CD14-positive monocyte (primary cell): ENCODE results near the gene FBXO10. TPM values are rescaled to one million over a fixed set of nuclear protein-coding genes. Genes with fewer than 3 reads are reported as not detected.
A peak's percentile ranks its signal among the peaks of the same experiment; 100 is the strongest.

Experiments used
- DNase-seq, 3 donors: peaks; one replicate each; pipeline ENCODE4 v3.0.0-alpha.2; 2011 to 2022
- H2AFZ ChIP-seq: 2 replicates; pipeline ENCODE4 v1.6.0; 2012; ENCODE audit warnings: mild to moderate bottlenecking, low read depth, low read length, inconsistent platforms; ENCODE audit not compliant: insufficient read depth, poor library complexity, severe bottlenecking
- H3K27ac ChIP-seq, 2 donors: 1 replicate in 1 of 2; 2 replicates in 1 of 2; pipeline ENCODE4 v1.5.1; 2012 to 2013; ENCODE audit warnings: low read length in 2 of 2, control low read depth in 1 of 2, inconsistent platforms in 1 of 2, low read depth in 1 of 2, mild to moderate bottlenecking in 1 of 2
- H3K27me3 ChIP-seq, 2 donors: one replicate each; pipeline versions ENCODE4 v1.6.0 to v1.6.1; 2011 to 2013; ENCODE audit warnings: low read length in 2 of 2; ENCODE audit not compliant: control insufficient read depth in 2 of 2, insufficient read depth in 2 of 2
- H3K36me3 ChIP-seq, 2 donors: replicated peaks in 1 of 2; 1 replicate in 1 of 2; 2 replicates in 1 of 2; pipeline versions ENCODE4 v1.5.1 to v1.6.1; 2012 to 2013; ENCODE audit warnings: low read length in 2 of 2, control low read depth in 1 of 2, inconsistent platforms in 1 of 2, mild to moderate bottlenecking in 1 of 2; ENCODE audit not compliant: insufficient read depth in 2 of 2, control insufficient read depth in 1 of 2
- H3K4me1 ChIP-seq, 2 donors: 1 replicate in 1 of 2; 2 replicates in 1 of 2; pipeline versions ENCODE4 v1.5.1 to v1.6.1; 2012 to 2013; ENCODE audit warnings: low read length in 2 of 2, control low read depth in 1 of 2, inconsistent platforms in 1 of 2, mild to moderate bottlenecking in 1 of 2, moderate library complexity in 1 of 2; ENCODE audit not compliant: insufficient read depth in 2 of 2, control insufficient read depth in 1 of 2
- H3K4me2 ChIP-seq: replicated peaks from 2 replicates; pipeline ENCODE3; 2012; ENCODE audit warnings: low read length, moderate library complexity, mild to moderate bottlenecking; ENCODE audit not compliant: poor library complexity, severe bottlenecking; ENCODE audit errors: extremely low read depth
- H3K4me3 ChIP-seq, 3 experiments: fragments of 200-600 bp in 1 of 3; sonication (generic) in 1 of 3; replicated peaks in 1 of 3; 1 replicate in 2 of 3; 2 replicates in 1 of 3; pipeline ENCODE4 v1.5.1; 2011 to 2013; ENCODE audit warnings: low read length in 3 of 3, mild to moderate bottlenecking in 3 of 3, control low read depth in 2 of 3, low read depth in 2 of 3, inconsistent platforms in 1 of 3, moderate library complexity in 1 of 3
- H3K79me2 ChIP-seq: 2 replicates; pipeline ENCODE4 v1.6.0; 2012; ENCODE audit warnings: mild to moderate bottlenecking, control low read depth, inconsistent platforms, low read length, moderate library complexity; ENCODE audit not compliant: insufficient read depth
- H3K9ac ChIP-seq: 2 replicates; pipeline ENCODE4 v1.6.0; 2017; ENCODE audit warnings: low read length, mild to moderate bottlenecking; ENCODE audit not compliant: insufficient read depth, poor library complexity, severe bottlenecking
- H3K9me3 ChIP-seq, 2 donors: replicated peaks in 1 of 2; 1 replicate in 1 of 2; 2 replicates in 1 of 2; pipeline versions ENCODE4 v1.5.1 to v1.6.1; 2012 to 2013; ENCODE audit warnings: low read length in 2 of 2, control low read depth in 1 of 2; ENCODE audit not compliant: control insufficient read depth in 1 of 2, insufficient read depth in 1 of 2
- H4K20me1 ChIP-seq: 2 replicates; pipeline ENCODE4 v1.6.0; 2012; ENCODE audit warnings: mild to moderate bottlenecking, low read length, control low read depth, moderate library complexity; ENCODE audit not compliant: insufficient read depth
- H3K27ac Mint-ChIP-seq, 7 donors: one replicate each; pipeline ENCODE4 v1.8.0; 2020; ENCODE audit warnings: mild to moderate bottlenecking in 7 of 7, mixed read lengths in 7 of 7, moderate library complexity in 6 of 7, inconsistent platforms in 2 of 7
- H3K27me3 Mint-ChIP-seq, 3 donors: one replicate each; pipeline ENCODE4 v1.8.0; 2021 to 2022; ENCODE audit warnings: low read depth in 3 of 3, mild to moderate bottlenecking in 3 of 3, mixed read lengths in 3 of 3, moderate library complexity in 3 of 3, inconsistent platforms in 1 of 3
- H3K36me3 Mint-ChIP-seq, 2 donors: one replicate each; pipeline ENCODE4 v1.8.0; 2020; ENCODE audit warnings: mixed read lengths in 2 of 2, inconsistent platforms in 1 of 2, mild to moderate bottlenecking in 1 of 2
- H3K4me1 Mint-ChIP-seq: one replicate; pipeline ENCODE4 v1.8.0; 2020; ENCODE audit warnings: mild to moderate bottlenecking, mixed read lengths
- H3K4me3 Mint-ChIP-seq, 2 donors: one replicate each; pipeline ENCODE4 v1.8.0; 2020; ENCODE audit warnings: mild to moderate bottlenecking in 2 of 2, mixed read lengths in 2 of 2, moderate library complexity in 1 of 2
- H3K9me3 Mint-ChIP-seq, 7 donors: one replicate each; pipeline ENCODE4 v1.8.0; 2020 to 2022; ENCODE audit warnings: mixed read lengths in 7 of 7, mild to moderate bottlenecking in 6 of 7, moderate library complexity in 6 of 7, inconsistent platforms in 2 of 7
- WGBS: methylation state at CpG from one replicate; pipeline ENCODE4 v1.1.5; 2013; ENCODE audit warnings: missing lambda C conversion rate; ENCODE audit not compliant: insufficient coverage; 5-methylcytosine and 5-hydroxymethylcytosine counted together
- intact Hi-C, 2 donors: fragments of 100-400 bp; cut with micrococcal nuclease; formaldehyde crosslinking; loops; one replicate each; pipeline versions ENCODE4 v1.15.0 to v1.15.1; 2023
- polyA plus RNA-seq, 3 donors: library from polyadenylated mRNA; depleted of rRNA in 1 of 3; unstranded in 2 of 3; stranded (reverse) in 1 of 3; fragments of 300-500 nt in 2 of 3; fragments of >200 nt in 1 of 3; fragmentation: Illumina TruSeq in 2 of 3; gene quantifications; 1 replicate in 2 of 3; 2 replicates in 1 of 3; pipeline ENCODE4 v1.2.3, GENCODE V29; 2012 to 2021
- TF ChIP-seq, protein P1 (sequence below): fragments of 200-600 bp; IDR thresholded peaks from one replicate; pipeline ENCODE4 v1.8.0; 2022; ENCODE audit warnings: antibody characterized with exemption, mild to moderate bottlenecking

FBXO10 gene
- polyA plus RNA-seq, 3 donors, result 0.08 to 1.5 TPM; not detected in 1

DNA sequence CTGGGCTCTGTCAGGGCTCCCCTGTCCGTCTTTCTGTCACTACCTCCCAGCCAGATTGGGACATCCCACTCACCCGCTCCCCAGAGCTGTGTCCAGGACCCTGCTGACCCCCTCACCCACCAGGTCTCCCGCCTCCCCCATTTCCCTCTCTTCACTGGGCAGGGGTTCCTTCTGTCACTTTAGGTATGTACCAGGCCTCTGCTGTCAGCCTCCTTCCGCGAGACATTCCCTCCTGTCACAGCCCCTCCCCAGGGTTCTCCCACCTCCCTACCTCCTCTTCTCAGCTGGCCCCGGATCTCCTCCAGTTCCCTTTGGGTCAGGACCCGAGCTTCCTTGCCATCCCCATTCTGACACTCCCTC, 89.9 kb downstream of the FBXO10 start:
- 2% methylated on average over 7 of the region's 7 CpGs for WGBS
- H2AFZ ChIP-seq, result peak overlapping the region; percentile 83

DNA sequence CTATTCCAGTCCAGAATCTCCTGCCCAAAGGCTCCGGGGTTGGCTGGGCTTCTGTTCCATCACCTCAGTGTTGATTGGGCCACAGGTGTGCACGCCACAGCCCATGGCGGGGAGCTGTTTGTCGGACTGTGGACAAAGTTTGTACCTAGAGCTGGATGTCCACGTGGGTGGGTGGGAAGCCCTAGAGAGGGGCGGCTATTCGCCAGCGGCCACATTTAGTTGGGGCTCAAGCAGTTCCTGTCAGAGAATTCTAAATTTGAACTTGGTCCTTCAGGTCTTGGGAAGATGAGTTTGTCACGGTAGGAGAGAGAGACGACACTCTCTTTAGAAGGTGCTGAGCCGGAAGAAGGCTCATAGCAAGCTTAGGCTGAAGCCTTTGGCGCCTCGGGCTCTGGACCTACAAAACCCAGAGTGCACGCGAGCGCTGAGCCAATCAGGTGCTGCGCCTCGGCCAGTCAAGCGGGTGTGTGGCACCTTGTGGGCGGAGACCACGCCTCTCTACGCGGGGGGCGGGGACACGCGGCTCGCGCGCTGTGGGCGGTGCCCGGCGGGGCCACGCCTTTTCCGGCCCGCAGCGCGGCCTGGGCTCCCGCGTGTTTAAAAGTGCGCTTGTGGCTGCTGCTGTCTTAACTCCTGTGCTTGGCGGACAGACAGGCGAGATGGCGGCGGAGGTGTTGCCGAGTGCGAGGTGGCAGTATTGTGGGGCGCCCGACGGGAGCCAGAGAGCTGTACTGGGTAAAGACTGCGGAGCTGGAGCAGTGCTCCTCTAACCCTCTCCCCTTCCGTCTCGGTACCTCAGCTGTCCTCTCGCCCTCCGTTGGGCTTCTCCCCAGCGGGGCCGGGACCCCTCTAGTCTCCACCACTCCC, 90.6 kb downstream of the FBXO10 start, which contains the start of gene POLR1E:
Gene POLR1E (plus strand): TSS at position 560 of the 867 bp plus-strand sequence. CDS start 100 bp downstream, at position 660.
- peaks cover 0 to 7% of the 10 kb centered on the region in 2 donors for H3K36me3 ChIP-seq
- 3% methylated on average over 51 of the region's 56 CpGs for WGBS
- H3K27ac Mint-ChIP-seq, result peak within 1 kb of the TSS; percentile 57 to 92 (median 74)
- H4K20me1 ChIP-seq, result no peaks in the 10 kb centered on the region
- peaks cover 13 to 21% of the 10 kb centered on the region in 2 donors for H3K36me3 Mint-ChIP-seq
- H3K9me3 Mint-ChIP-seq, result no peaks in the 10 kb centered on the region
- peak within 1 kb of the TSS; percentile 60 for H3K9ac ChIP-seq
- peaks cover 23% of the 10 kb centered on the region for H3K4me1 Mint-ChIP-seq
- H3K4me1 ChIP-seq, result peaks cover 15 to 24% of the 10 kb centered on the region in 2 donors
- H3K27me3 Mint-ChIP-seq, result peaks cover 4 to 10% (median 5%) of the 10 kb centered on the region in 3 donors
- H2AFZ ChIP-seq, result peak within 1 kb of the TSS; percentile 83
- H3K4me3 ChIP-seq, result peak within 1 kb of the TSS; percentile 66 to 85 (median 75)
- peak; percentile 91 to 94 (median 93) for DNase-seq
- intact Hi-C loops, result loop anchor here (2.0 to 10.0 kb wide), 6 partner anchors 19 to 419 kb away; partner anchors contain the start of genes DCAF10 (in 1 of the 2), GRHPR (in 1 of the 2), SLC25A51 (in 1 of the 2) and ZBTB5 (in 1 of the 2)
- peaks cover 7% of the 10 kb centered on the region for H3K79me2 ChIP-seq
- H3K27ac ChIP-seq, result peak within 1 kb of the TSS in 1 of 2 donors; percentile 56
- TF ChIP-seq, protein P1, sequence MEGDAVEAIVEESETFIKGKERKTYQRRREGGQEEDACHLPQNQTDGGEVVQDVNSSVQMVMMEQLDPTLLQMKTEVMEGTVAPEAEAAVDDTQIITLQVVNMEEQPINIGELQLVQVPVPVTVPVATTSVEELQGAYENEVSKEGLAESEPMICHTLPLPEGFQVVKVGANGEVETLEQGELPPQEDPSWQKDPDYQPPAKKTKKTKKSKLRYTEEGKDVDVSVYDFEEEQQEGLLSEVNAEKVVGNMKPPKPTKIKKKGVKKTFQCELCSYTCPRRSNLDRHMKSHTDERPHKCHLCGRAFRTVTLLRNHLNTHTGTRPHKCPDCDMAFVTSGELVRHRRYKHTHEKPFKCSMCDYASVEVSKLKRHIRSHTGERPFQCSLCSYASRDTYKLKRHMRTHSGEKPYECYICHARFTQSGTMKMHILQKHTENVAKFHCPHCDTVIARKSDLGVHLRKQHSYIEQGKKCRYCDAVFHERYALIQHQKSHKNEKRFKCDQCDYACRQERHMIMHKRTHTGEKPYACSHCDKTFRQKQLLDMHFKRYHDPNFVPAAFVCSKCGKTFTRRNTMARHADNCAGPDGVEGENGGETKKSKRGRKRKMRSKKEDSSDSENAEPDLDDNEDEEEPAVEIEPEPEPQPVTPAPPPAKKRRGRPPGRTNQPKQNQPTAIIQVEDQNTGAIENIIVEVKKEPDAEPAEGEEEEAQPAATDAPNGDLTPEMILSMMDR, result no peak
- H3K4me3 Mint-ChIP-seq, result peak within 1 kb of the TSS; percentile 88 to 93
- peak within 1 kb of the TSS; percentile 88 for H3K4me2 ChIP-seq
- no peaks in the 10 kb centered on the region for H3K9me3 ChIP-seq
- peaks cover 0 to 2% of the 10 kb centered on the region in 2 donors for H3K27me3 ChIP-seq

More for the DNA sequence above, 89.9 kb downstream of the FBXO10 start:
- peaks cover 23% of the 10 kb centered on the region for H3K4me1 Mint-ChIP-seq
- no peak for DNase-seq
- H3K36me3 Mint-ChIP-seq, result peaks cover 18 to 21% of the 10 kb centered on the region in 2 donors
- H3K4me2 ChIP-seq, result peak overlapping the region; percentile 88
- peaks cover 0 to 2% of the 10 kb centered on the region in 2 donors for H3K27me3 ChIP-seq
- intact Hi-C loops, result loop anchor here (10.0 kb wide), 3 partner anchors 319 to 419 kb away; partner anchors contain the start of genes DCAF10 (in 1 of the 2), SLC25A51 (in 1 of the 2) and ZCCHC7 (in 1 of the 2)
- H4K20me1 ChIP-seq, result no peaks in the 10 kb centered on the region
- peaks cover 15 to 24% of the 10 kb centered on the region in 2 donors for H3K4me1 ChIP-seq
- peaks cover 7% of the 10 kb centered on the region for H3K79me2 ChIP-seq
- no peaks in the 10 kb centered on the region for H3K9me3 ChIP-seq
- no peaks in the 10 kb centered on the region for H3K9me3 Mint-ChIP-seq
- TF ChIP-seq, protein P1, result no peak
- peak overlapping the region; percentile 60 for H3K9ac ChIP-seq
- H3K27me3 Mint-ChIP-seq, result peaks cover 4 to 10% (median 4%) of the 10 kb centered on the region in 3 donors
- peak overlapping the region; percentile 21 to 92 (median 74) for H3K27ac Mint-ChIP-seq
- H3K36me3 ChIP-seq, result peaks cover 0 to 13% of the 10 kb centered on the region in 2 donors
- peak overlapping the region; percentile 66 to 85 (median 75) for H3K4me3 ChIP-seq
- peak overlapping the region; percentile 88 to 93 for H3K4me3 Mint-ChIP-seq
- H3K27ac ChIP-seq, result peak overlapping the region in 1 of 2 donors; percentile 56
